Suppressor macrophage (primary cell): ENCODE measurements around the gene PKIG.

ENCODE experiments used
- DNase-seq, 4 experiments: peaks; one replicate each; pipeline ENCODE4 v3.0.0-alpha.2; 2020 to 2022

Gene PKIG

DNA sequence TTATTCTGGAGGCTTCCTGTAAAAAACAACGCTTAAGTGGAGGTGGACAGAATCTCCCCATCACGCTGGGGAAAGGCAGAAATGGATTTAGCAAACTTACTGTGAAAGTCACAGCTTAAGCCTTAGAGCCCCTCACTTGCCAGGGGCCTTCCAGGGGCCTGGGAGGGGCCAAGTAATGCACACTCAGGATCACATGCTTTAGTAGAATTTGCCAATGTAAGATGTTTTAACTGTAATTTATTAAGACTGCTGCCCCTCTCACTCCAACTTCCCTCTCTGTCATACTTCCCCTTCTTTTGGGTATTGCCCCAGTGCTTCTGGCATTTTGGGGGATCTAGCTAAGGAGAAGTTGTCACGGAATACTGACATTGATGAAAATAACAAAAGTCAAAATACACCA lies 81.8 kb downstream of the PKIG start:
- peak; percentile 78 to 93 (median 86) for DNase-seq

DNA sequence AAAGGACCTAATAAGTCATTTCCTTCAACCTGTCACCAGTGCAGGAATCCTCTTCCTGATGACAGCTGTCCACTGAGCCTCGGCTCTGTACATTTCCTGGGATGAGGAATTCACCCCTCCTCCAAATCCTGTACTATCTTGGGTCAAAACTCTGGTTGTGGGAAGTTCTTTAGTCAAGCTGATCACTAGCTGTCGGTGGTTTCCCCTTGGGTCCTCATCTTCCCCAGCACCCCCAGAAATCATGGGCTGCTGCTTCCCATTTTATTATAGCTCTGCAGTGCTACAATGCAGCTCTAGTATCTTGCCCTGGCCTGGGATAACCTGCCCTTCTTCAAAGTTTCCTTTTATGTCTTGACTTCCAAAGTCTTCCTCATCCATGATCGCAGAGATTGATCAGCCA lies 83.7 kb downstream of the PKIG start:
- peak; percentile 42 to 76 (median 64) for DNase-seq
